AML-193 (cell line): ENCODE results near the gene BORCS6.

ENCODE experiments used
- DNase-seq, 2 experiments: peaks; one replicate each; lab custom pipeline; 2025; lab: John Stamatoyannopoulos, UW

The BORCS6 gene

DNA sequence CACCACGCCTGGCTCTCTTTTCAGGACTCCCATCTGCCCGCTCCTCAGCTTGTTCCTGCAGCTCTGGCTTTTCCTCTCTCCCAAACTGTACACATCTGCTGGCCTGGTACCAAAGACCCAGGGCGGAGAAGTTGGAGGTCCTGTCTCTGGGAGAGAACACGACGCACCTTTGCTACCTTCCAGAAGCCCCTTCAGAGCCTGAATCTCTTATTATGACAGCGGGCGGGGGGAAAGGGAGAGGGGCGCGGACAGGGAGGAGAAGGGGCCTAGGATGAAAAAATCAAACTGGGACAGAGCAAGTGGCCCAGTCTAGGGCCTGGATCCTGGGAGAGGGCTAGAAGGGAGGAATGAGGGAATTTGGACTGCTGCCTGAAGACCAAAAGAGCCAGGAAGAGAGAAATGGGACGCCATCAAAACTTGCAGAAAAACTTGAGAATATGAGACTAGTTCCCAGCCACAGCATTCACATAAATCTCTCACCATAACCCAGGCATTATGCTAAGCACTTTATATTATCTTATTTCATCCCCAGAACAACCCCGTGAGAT, 35.3 kb downstream of the BORCS6 start:
- no peak for DNase-seq

DNA sequence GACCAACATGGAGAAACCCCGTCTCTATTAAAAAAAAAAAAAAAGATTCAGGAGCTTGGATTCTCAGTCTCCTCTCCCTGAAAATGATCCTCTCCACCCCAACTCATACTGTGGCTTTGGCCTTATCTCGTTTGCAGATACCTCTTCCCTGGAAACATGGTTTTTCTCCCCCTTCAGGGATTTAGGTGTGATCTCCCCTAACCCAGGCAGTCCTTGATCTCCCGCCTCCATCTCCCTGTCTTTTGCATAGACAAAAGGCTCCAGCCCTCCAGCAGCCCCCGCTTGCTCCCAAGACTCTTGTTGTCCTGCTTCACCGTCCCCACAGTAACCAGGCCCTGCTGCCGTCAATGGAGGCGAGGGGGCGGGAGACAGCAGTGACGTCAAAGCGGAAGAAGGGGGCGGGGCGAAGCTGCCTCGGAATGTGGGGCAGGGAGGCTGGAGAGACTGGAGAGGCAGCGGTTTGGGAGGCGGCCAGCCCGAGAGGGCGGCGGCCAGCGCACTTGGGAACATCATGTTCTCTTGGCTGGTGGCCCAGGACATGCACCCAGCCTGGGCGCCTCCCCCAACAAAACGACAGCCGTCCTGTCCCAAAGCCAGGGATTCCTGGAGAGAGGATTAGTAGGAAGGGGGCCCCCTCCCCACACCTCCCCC, 35.9 kb downstream of the BORCS6 start:
- DNase-seq, result peak; percentile 53 to 58

DNA sequence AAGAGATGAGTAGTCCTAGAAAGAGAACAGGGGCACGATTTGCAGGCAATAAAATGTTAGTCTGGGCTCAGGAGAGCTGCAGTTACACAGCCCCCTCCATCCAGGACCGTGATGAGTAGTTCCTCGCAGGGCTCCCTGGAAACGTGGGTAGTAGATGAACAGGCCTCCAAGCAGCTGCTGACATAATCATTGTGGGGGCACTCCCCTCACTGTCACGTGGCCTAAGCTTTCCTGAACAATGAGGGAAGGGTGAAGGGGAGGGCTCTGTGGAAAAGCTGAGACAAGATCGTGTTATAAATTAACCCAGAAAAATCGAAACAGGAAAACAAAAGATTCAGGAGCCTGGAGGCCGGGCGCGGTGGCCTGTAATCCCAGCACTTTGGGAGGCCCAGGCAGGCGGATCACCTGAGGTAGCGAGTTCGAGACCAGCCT, 36.4 kb downstream of the BORCS6 start:
- no peak for DNase-seq

DNA sequence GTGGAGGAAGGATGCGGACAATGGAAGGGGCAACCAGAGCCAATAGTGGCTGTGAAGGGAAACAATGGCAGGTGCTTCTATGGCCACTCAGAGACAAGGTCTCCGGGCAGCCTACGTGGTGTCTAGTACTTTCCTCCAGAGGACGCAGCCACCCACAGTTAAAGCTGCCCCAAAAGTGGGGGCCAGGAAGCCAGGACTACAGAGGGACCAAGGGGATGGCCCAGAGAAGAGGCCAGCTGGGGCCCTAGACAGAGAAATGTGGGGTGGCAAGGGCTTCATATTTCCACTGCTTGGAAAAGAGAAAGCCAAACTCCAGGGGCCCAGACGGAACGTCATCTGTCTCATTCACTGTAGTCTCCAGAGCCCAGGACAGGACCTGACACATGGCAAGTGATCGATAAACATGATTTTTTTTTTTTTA, 36.9 kb downstream of the BORCS6 start:
- DNase-seq, result no peak

DNA sequence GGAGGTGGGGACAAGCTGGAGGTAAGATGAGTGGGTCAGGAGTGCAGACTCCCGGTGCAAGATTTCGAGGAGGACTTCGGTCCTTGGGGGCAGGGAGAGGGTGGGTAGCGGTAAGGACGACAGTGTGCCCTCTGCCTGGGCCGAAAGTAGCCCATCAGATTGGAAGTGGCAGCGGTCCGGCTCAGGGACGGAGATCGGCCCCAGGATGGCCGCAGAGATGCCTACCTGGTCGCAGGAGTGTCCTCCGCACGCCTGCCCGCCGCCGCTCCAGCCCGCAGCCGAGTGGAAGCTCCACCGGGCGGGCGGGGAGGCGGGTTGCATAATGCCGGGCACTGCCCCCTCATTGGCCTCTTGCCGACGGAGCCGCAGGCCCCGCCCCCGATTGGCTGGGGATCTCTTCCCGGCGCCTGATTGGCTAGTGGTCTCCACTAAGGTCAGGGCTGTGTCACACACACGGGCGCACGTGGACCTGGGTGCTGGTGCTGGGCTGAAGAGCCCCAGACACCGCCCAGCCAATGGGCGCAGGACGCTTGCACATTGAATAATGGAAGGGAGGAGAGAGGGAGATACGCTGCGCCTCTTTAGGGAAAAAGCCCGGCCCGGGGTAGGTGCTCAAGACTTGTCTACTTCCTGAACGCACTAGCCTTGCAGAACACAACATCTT, 37.7 kb downstream of the BORCS6 start, which contains the start of gene PER1:
Gene PER1, minus strand, starts transcription at position 293 of the 664 bp plus-strand sequence. CDS start 1,698 bp downstream, outside the sequence.
- DNase-seq, result peak; percentile 34 to 45

DNA sequence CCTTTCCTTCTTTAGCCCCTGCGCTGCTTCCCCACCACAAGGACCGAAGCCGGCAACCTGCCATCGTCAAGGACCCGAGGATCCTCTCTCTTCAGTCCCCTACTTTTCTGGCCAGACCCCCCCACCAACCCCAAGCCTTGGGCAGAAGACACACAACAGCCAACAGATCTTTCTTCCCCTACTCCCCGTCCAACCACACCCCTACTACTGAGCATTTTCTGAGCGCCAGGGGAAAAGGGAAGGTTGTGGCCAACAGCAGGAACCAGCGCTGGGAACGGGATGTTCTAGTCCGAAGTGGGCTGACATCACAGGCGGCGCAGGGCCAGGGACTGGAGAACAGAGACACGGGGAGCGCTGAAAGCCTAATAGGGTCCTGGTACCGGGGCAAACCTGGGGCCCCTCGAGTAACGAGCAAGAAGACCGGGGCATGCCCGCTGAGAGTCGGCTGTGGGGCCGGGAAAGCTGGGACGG, 38.3 kb downstream of the BORCS6 start:
- peak in 1 of 2 experiments; percentile 5 for DNase-seq

DNA sequence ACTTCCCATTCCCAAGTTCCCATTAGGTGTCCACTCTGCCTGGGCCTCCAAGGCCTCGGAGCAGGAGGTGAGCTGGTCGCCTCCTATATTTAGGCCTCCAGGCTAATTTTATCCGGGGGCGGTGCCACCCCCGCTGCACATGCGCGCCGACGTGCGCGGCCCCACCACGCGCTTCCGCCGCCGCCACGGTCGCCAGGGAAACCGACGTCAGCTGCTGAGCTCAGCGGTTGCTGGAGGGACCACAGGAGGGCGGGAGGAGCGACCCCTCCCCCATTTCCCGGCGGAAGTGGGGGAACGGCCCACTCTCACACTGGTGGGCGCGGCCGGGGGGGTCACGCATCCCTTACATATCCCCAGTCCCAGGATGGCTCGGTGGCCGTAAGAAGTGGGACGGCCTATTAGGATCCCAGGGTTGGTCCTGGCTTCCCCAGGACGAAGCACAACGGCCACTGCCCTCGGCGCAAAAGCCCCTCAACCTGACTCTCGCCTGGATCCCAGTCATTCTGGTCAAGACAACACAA, 38.8 kb downstream of the BORCS6 start:
- DNase-seq, result peak; percentile 11 to 18

DNA sequence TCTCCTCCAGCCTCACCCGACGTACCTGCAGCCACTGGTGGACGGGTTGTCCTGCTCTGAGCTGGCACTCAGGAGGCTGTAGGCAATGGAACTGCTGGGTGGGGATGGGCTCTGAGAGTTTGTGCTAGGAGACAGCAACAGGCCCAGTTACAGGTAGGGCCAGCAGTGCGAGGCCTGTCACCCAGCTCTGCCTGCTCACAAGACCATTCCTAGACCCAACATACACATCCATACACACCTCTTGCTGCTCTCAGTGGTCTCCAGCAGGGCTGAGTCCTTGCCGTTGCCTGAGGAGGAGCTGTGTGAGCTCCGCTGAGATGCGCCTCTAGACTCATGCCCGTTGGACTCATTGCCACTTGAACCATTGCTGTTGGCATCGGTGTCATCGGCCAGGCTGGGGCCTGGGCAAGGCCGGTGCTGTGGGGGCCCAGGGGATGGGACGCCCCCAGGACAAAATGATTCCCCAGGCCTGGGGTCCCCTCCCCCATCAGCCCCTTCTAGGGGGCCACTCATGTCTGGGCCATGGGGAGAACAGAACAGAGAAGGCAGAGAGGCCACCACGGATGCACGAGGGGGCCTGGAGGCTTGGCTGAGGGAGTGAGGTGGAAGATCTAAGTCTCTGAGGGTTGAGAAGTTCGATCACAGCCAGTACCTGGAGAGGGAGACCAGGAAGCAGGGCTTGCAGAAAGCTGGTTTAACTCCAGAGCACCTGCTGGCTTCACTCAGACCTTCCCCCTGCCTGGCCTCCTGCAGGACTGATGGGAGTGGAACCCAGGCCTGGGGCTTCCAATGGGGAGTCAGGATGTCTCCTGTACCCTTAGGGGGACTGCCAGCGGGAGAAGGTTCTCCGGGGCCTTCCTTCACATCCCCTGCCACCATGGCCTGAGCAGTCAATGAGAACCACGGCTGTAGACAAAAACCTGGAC, 39.5 kb downstream of the BORCS6 start:
- DNase-seq, result no peak

DNA sequence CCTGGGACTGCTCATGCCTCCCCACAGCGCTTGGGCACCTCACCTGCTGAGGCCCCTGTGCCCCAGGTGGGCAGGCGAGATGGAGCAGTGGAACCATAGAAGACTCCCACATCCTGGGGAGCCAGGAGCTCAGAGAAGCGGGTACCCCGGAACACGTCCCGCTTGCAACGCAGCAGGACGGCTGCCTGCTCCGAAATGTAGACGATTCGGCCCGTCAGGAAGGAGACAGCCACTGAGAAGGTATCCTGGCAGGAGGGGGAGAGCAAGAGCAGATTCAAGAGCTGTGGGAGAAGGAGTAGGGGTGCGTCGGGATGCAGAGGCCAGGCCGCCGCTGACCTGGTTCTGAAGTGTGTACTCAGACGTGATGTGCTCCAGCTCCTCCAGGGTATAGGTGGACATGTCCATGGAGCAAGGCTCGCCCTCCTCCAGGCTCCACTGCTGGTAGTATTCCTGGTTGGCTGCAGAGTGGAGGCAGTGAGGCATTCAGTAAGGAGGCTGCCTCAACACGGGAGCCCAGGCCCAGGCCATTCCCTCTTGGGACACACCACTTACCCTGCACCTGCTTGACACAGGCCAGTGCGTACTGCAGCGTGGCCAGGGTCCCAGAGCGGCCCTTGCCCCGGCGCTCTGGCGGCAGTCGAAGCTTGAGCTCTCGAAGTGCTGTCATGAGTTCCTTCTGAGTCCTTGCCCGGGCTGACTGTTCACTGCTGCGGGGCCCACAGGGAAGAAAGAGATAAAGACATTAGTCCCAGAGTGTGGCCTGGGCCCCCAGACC, 40.4 kb downstream of the BORCS6 start:
- no peak for DNase-seq

DNA sequence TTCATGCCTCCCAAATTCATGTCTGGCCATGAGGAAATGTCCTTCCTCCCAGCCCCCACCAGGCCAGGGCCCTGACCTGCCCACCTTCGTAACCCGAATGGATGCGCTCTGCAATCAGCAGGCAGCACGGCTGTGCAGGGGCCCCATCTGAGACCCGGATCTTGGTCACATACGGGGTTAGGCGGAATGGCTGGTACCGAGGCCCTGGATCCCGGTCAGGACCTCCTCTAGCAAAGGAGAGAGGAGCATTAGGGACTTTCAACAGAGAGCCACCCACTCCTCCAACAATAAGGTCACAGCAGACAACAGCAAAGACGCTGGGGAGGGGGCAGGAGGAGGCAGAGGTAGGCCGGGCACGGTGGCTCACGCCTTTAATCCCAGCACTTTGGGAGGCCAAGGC, 41.4 kb downstream of the BORCS6 start:
- no peak for DNase-seq

DNA sequence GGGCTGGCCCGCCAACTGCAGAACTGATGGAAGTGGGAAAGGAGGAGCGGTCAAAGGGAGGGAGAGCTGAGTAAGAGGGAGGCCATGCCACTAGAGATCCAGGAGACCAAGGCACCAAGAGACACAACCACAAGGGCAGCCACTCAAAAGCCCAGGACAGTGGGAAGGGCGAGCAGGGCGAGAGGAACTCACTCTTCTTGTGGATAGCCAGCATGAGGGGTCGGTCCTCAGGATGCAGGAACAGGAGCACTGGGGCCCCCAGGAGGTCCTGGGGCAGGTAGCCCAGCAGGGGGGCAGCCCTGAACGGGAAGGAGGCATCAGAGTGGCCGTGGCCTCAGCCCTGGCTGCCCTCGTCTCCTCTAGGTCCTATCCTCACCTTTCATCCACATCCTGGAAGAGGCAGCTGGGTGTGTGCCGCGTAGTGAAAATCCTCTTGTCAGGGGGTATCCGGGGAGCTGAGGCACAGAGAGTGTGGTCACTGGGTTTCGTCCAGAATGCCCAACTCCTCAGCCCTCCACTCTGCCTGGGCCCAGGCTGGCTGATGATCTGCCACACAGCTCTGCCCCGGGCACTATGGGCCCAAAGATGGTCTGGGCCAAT, 42.1 kb downstream of the BORCS6 start:
- no peak for DNase-seq

DNA sequence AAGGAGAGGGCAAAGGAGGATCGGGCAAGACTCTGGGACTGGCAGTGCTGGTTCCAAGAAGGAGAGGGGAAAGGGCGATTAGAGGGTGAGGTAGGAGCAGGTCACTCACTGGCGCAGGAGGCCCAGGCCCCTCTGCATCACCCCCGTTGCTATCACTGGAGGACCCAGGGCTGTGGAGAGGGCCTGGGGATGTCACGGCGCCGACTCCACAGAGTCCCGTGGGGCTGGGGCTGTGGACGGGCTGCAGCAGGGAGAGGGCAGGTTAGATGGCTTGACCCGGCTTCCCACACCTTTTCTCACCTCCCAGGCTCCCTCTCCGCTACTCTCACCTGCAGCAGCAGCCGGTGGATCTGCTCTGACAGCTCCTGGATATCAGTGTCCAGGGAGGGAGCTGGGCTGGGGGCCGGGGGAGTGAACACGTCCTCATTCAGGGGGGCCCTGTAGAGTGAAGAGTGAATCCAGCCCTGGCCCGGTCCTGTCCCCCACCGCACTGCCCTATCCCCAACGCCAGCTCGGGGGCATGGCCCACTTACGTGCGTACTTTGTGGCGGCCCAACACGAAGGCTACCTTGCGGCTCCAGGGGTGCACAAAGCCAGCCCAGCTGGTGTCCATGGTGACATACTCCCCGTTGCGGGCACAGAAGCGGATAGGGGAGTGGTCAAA, 42.7 kb downstream of the BORCS6 start:
- DNase-seq, result no peak

DNA sequence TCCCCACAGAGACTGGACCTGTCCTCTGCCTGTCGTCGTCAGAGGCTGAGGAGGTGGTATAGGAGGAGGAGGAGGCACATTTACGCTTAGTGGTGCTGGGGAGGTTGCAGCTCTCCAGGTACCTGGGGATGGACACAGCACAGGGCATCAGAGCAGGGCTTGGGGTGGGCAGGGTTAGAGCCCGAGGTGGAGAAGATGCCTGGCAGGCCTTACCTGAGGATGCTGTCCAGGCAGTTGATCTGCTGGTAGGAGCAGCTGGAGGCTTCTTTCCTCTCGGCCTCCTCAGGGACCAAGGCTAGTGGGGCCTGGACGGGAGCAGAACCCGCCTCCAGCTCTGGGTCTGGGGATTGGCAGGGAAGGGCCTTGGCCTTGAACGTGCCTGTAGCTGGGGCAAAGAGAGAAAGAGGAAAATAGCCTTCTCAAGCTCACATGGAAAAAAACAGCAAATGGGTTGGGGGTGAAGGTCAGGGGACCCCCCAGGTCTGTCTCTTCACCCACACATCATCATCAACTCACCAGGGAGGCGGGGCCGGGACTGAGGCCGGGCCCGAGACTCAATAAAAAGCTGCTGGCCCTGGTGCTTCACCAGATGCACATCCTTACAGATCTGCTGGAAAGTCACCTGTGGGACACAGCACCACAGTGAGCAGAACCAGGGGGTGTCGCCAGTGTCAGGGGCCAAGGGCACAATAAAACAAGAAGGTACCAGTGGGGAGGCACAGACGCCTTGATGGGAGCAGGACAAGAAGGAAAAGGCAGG, 43.4 kb downstream of the BORCS6 start:
- DNase-seq, result no peak

DNA sequence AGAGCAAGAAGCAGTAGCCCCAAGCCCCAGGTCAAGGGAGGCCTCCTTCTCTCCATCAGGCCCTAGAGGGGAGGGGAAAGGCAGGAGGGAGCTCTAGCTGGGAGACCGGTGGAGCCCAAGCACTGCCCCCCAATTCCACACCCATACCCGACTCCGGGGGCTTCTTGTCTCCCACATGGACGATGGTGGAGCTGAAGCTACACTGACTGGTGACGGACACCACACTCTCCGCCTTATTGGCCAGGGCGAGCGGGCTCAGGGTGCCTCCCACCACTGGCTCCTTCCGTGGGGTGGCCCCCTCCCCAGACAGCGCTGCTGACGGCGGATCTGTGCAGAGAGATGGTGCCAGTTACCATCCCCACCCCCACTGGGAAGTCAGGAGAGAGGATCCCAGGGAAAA, 44.2 kb downstream of the BORCS6 start:
- no peak for DNase-seq

DNA sequence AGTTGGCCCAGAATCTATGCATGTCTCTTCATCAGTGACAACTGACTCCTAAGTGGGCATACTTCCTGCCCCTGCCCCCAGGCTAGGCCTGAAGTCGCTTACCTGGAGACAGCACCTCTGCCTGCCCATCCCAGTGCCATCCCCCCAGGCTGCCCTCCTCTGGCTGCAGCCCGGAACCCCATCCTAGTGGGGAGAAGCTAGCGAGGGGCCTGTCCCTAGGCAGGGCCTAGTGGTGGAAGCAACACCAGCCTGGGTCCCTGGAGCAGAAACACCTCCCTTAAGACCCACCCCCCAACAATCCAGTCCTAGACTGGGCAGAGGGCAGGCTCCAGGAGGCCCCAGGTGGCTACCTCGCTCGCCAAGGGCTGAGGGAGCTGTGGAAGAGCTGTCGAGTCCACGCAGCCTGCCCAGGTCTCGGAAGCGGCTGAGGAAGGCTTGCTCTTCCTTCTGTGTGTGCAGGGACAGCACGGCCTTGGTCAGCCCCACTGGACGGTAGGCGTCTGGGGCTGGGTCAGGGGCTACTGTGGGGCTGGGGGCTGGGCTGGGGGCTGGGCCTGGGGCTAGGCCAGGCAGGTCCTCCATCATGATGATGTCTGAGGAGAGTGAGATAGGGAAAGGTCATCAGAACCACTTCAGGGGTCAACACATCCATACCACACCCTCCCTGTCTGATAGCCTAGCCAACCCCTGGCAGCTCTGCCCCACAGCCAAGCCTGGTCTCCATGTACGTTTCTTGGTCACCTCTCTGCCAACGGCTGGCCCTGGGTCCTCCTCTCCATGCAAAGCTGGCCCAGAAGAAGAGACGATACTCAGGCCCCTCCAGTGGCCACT, 45.4 kb downstream of the BORCS6 start:
- DNase-seq, result no peak

DNA sequence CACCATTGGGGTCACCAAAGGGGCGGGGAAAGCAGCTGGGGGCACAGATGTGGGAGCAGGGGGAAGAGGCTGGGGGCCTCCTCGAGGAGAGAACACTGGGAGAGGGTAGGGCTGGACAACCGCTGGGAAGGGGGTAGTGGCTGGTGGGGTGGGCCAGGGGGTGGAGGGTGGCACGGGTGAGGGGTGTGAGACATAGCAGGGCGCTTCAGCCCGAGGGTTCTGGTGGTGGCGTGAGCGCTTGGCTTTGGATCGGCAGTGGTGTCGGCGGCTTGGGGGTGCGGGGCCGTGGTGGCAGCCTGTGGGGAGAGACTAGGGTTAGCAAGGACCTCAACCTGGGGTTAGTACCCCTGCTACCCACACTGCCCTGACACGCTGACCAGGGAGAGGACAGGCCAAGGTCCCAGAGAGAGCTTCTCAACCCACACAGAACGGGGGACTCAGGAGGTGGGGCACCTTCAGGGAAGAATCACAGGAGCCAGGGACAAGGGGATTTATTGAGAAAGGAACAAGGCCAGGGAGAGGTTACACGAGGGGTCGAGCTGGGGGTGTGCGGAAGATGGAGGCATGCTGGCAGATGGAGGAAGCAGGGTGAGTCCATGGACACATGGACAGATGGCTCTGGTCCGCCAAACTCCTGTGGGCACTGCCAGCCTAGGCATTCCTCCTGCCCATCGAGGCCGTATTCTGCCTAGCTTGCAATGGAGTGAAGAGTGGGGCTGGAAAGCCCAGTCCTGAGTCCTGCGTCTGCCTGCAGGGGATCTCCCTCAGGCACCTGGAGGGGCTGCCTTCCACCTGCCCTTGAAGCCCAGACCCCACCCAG, 46.2 kb downstream of the BORCS6 start:
- DNase-seq, result no peak

DNA sequence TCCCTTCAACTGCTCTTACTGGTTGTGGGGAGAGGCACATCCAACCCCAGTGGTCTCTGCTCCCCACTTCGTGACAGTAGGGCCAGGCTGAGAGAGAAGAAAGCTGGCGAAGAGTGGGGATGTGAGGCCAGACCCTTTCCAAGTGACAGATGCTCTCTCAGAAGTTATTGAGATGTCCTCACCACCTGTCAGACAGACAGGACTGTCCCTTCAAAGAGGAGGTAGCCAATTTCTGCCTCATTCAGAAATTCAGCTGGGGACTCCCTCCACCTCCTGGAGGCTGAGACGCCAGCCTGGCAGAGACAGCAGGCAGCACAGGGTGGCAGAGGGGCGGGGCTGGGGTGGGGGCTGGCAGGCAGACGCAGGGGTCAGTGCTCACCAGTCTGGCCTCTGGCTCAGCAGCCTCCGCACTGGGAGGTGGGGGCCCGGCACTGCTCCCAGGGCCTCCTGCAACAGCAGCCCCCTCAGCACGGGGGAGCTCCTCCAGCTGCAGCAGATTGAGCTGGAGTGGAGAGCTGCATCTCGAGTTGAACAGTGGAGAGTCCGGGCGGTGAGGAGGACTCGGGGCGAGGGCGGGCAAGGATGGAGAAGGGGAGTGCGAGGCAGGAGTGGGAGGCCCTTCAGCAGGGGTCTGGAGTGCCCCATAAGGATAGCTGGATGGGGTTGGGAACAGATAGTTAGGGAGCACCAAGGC, 46.9 kb downstream of the BORCS6 start:
- DNase-seq, result no peak
